HL-60 (cell line): ENCODE results near the gene AIM2.
"Not testable (repeated sequence)": the region's sequence is repeated elsewhere in the genome, so short reads cannot be mapped to it uniquely, and the experiment has no call there.

Source experiments
- DNase-seq, 2 experiments: peaks; one replicate each; pipeline ENCODE4 v3.0.0-alpha.2; 2010 to 2020; ENCODE audit warnings: low read depth in 1 of 2, low spot score in 1 of 2
- H3K27ac ChIP-seq: fragments of 250-450 bp; sonication (Bioruptor Pico); replicated peaks from 2 replicates; pipeline ENCODE4 v1.5.1; 2020; ENCODE audit warnings: mild to moderate bottlenecking, moderate library complexity
- H3K27me3 ChIP-seq: fragments of 250-450 bp; sonication (Bioruptor Pico); 2 replicates; pipeline ENCODE4 v1.5.1; 2021; ENCODE audit warnings: mild to moderate bottlenecking, moderate library complexity; ENCODE audit not compliant: insufficient read depth, poor library complexity, severe bottlenecking
- H3K4me3 ChIP-seq: replicated peaks from 2 replicates; pipeline ENCODE4 v1.5.1; 2011; ENCODE audit warnings: mild to moderate bottlenecking, control low read depth, low read length; ENCODE audit not compliant: insufficient read depth
- GABPA ChIP-seq: IDR thresholded peaks from 2 replicates; pipeline ENCODE4 v1.6.1; 2012; ENCODE audit warnings: low read depth
- POLR2AphosphoS5 ChIP-seq: IDR thresholded peaks from 2 replicates; pipeline ENCODE4 v1.6.1; 2012; ENCODE audit warnings: low read depth
- SPI1 ChIP-seq: IDR thresholded peaks from 2 replicates; pipeline ENCODE4 v1.6.1; 2012; ENCODE audit warnings: low read depth, mild to moderate bottlenecking, borderline replicate concordance
- TF ChIP-seq, protein P1 (sequence below): IDR thresholded peaks from 2 replicates; pipeline ENCODE4 v1.6.1; 2012; ENCODE audit warnings: low read depth; ENCODE audit not compliant: insufficient replicate concordance
- TF ChIP-seq, protein P2 (sequence below): IDR thresholded peaks from one replicate; pipeline ENCODE4 v1.5.1; 2011; ENCODE audit warnings: low read length, control low read depth, inconsistent platforms; ENCODE audit not compliant: insufficient read depth

The AIM2 gene

DNA sequence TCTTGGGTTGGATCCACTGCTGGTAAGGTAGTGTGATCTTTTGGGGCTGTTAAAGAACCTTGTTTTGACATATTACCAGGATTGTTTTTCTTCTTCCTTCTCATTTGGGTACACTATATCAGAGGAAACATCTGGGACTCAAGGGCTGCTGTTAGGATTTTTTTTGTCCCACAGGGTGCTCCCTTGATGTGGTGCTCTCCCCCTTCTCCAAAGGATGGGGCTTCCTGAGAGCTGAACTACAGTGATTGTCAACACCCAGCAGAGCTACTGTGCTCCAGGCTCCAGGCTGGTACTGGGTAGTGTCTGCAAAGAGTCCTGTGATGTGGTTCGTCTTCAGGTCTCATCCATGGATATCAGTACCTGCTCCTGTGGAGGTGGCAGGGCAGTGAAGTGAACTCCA lies 46.3 kb downstream of the AIM2 start:
- H3K4me3 ChIP-seq: no peak overlapping the region
- H3K27ac ChIP-seq: no peak overlapping the region
- TF ChIP-seq GABPA: no peak
- TF ChIP-seq SPI1: no peak
- TF ChIP-seq, protein P1, sequence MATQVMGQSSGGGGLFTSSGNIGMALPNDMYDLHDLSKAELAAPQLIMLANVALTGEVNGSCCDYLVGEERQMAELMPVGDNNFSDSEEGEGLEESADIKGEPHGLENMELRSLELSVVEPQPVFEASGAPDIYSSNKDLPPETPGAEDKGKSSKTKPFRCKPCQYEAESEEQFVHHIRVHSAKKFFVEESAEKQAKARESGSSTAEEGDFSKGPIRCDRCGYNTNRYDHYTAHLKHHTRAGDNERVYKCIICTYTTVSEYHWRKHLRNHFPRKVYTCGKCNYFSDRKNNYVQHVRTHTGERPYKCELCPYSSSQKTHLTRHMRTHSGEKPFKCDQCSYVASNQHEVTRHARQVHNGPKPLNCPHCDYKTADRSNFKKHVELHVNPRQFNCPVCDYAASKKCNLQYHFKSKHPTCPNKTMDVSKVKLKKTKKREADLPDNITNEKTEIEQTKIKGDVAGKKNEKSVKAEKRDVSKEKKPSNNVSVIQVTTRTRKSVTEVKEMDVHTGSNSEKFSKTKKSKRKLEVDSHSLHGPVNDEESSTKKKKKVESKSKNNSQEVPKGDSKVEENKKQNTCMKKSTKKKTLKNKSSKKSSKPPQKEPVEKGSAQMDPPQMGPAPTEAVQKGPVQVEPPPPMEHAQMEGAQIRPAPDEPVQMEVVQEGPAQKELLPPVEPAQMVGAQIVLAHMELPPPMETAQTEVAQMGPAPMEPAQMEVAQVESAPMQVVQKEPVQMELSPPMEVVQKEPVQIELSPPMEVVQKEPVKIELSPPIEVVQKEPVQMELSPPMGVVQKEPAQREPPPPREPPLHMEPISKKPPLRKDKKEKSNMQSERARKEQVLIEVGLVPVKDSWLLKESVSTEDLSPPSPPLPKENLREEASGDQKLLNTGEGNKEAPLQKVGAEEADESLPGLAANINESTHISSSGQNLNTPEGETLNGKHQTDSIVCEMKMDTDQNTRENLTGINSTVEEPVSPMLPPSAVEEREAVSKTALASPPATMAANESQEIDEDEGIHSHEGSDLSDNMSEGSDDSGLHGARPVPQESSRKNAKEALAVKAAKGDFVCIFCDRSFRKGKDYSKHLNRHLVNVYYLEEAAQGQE: no peak
- TF ChIP-seq, protein P2, sequence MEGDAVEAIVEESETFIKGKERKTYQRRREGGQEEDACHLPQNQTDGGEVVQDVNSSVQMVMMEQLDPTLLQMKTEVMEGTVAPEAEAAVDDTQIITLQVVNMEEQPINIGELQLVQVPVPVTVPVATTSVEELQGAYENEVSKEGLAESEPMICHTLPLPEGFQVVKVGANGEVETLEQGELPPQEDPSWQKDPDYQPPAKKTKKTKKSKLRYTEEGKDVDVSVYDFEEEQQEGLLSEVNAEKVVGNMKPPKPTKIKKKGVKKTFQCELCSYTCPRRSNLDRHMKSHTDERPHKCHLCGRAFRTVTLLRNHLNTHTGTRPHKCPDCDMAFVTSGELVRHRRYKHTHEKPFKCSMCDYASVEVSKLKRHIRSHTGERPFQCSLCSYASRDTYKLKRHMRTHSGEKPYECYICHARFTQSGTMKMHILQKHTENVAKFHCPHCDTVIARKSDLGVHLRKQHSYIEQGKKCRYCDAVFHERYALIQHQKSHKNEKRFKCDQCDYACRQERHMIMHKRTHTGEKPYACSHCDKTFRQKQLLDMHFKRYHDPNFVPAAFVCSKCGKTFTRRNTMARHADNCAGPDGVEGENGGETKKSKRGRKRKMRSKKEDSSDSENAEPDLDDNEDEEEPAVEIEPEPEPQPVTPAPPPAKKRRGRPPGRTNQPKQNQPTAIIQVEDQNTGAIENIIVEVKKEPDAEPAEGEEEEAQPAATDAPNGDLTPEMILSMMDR: no peak
- no peak for TF ChIP-seq POLR2AphosphoS5
- no peak for DNase-seq
- no peaks in the 10 kb centered on the region for H3K27me3 ChIP-seq

DNA sequence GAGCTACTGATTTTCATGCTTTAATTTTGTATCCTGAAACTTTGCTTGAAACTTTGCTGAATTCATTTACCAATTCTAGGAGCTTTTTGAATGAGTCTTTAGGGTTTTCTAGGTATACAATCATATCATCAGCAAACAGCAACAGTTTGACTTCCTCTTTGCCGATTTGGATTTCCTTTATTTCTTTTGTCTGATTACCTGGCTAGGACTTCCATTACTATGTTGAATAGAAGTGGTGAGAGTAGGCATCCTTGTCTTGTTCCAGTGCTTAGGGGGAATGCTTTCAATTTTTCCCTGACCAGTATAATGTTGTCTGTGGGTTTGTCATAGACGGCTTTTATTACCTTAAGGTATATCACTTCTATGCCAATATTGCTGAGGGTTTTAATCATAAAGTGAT lies 49.7 kb downstream of the AIM2 start:
- DNase-seq, H3K4me3 ChIP-seq, H3K27ac ChIP-seq: not testable (repeated sequence)

DNA sequence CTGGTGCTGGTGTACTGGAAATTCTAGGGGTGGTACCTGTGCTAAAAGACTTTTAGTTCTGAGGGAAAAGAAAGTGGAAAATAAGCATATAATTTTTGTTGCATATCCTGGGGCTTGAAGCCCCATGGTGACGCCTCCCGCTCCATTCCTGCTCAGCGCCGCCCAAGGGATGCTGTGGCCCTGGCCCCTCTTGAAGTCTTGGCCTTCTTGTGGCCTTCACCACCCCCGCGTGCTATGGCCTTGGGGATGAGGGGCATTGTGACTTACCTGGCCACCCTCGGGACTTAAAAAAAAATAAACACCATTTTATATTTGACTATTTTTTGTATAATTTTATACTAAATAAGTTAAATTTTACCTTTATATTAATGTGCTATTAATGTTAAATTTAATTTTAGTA lies 51.5 kb downstream of the AIM2 start:
- Histone ChIP-seq H3K27me3 (no peaks in the 10 kb centered on the region), H3K27ac (no peak overlapping the region), H3K4me3 (no peak overlapping the region)
- TF ChIP-seq, protein P2: no peak
- TF ChIP-seq, protein P1: no peak
- TF ChIP-seq POLR2AphosphoS5 (no peak), GABPA (no peak), SPI1 (no peak)
- DNase-seq: no peak

More for the DNA sequence above, 49.7 kb downstream of the AIM2 start:
- H3K27me3 ChIP-seq: not testable (repeated sequence)

DNA sequence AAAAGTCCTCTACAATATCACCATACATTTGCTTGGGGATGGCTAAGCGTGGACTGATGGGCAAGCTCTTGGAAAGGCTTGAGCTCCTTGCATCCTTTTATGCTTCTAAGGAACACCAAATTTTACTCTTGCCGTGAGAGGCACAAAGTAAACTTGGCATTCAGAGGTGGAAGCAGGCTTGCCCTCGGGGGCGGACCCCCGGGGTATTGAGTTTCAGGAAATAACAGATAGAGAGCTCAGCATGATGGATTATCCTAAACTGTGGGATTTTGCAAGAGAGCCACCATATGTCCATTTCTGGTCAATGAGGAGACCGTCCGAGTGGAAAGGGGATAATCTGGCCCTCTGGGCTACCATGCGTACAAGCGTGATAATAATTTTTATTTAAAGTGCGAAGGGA lies 52.8 kb downstream of the AIM2 start:
- TF ChIP-seq SPI1: no peak
- TF ChIP-seq, protein P1: no peak
- TF ChIP-seq, protein P2: no peak
- no peak for TF ChIP-seq GABPA
- TF ChIP-seq POLR2AphosphoS5: no peak
- H3K27me3 ChIP-seq: no peaks in the 10 kb centered on the region
- H3K27ac ChIP-seq: no peak overlapping the region
- no peak overlapping the region for H3K4me3 ChIP-seq
- DNase-seq: no peak
